CD4-positive, alpha-beta T cell treated with Interleukin-6 at 100 ng/mL for 8 hours (primary cell): ENCODE measurements around the gene PPIC.

Source experiments
- DNase-seq: peaks from one replicate; pipeline ENCODE4 v3.0.0-alpha.2; 2020; ENCODE audit warnings: mixed read lengths, low spot score

The PPIC gene

GRCh38 chr5:123036391-123037103, at the start of gene PPIC:
TSS of gene PPIC (minus strand) at chr5:123036725. CDS start at chr5:123036625, 100 bp downstream.
- DNase-seq: no peak

- no peak for DNase-seq
Measured at GRCh38 chr5:123085638-123086286, 49.2 kb upstream of the PPIC start.

- DNase-seq: no peak
Measured at GRCh38 chr5:123084730-123085605, 48.4 kb upstream of the PPIC start.

GRCh38 chr5:123083298-123083697, 46.8 kb upstream of the PPIC start:
- DNase-seq: no peak

GRCh38 chr5:123080215-123080614, 43.7 kb upstream of the PPIC start:
- no peak for DNase-seq

- no peak for DNase-seq
Measured at GRCh38 chr5:123075521-123076163, 39.1 kb upstream of the PPIC start.

GRCh38 chr5:123068368-123068938, 31.9 kb upstream of the PPIC start:
- no peak for DNase-seq

- DNase-seq: no peak
Measured at GRCh38 chr5:123066016-123066415, 29.5 kb upstream of the PPIC start.

- no peak for DNase-seq
Measured at GRCh38 chr5:123059455-123059854, 22.9 kb upstream of the PPIC start.

- no peak for DNase-seq
Measured at GRCh38 chr5:123051206-123051605, 14.7 kb upstream of the PPIC start.

- DNase-seq: no peak
Measured at GRCh38 chr5:123047706-123048105, 11.2 kb upstream of the PPIC start.

- no peak for DNase-seq
Measured at GRCh38 chr5:123046222-123046621, 9.7 kb upstream of the PPIC start.

- DNase-seq: no peak
Measured at GRCh38 chr5:123044926-123045617, 8.5 kb upstream of the PPIC start.

GRCh38 chr5:123039673-123040072, 3.1 kb upstream of the PPIC start:
- DNase-seq: no peak

GRCh38 chr5:123037104-123037418, 536 bp upstream of the PPIC start:
- DNase-seq: no peak

GRCh38 chr5:123035918-123036390, 571 bp downstream of the PPIC start:
- no peak for DNase-seq

- DNase-seq: no peak
Measured at GRCh38 chr5:123035360-123035917, 1.1 kb downstream of the PPIC start.

GRCh38 chr5:123033157-123033671, 3.3 kb downstream of the PPIC start:
- DNase-seq: no peak

GRCh38 chr5:123028222-123028621, 8.3 kb downstream of the PPIC start:
- no peak for DNase-seq

- DNase-seq: no peak
Measured at GRCh38 chr5:123014689-123015088, 21.8 kb downstream of the PPIC start.

- no peak for DNase-seq
Measured at GRCh38 chr5:123012321-123012720, 24.2 kb downstream of the PPIC start.
